Measurements from ENCODE around the gene BEX1.

Gene BEX1

DNA sequence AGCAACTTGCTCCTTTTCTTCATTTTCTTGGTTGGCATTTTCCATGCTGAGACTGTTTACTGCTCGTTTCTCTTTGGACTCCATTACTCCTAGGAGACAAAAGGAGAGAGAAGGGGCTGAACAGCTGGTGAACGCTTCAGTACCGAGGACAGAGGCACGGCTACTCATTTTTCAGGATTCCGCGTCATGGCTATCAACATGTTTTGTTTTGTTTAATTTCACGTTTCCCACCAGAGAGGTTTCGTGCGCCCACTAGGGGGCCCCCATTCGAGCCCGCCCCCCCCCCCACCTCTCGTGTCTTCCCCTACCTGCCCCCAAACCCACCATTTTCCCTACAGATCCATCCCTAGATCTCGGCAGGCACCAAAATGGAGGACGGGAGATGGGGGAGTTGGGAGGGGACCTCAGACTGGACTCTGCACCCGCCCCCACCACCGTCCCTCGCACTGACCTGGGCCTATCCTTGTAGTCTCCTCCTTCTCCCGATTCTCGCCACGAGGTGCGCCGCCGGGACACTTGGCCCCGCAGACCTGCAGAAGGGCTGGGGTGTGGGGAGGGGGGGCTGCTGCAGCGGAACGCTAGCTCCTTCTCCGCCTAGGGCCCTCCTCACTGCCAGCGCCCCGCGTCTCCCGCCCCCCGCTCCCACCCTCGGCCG lies 653 bp downstream of the BEX1 start:
- TF ChIP-seq SIN3A (IDR thresholded peaks at IDR 0.05; ENCODE audit: borderline replicate concordance, insufficient read depth, low read length), result no peak
- TF ChIP-seq, protein P1, sequence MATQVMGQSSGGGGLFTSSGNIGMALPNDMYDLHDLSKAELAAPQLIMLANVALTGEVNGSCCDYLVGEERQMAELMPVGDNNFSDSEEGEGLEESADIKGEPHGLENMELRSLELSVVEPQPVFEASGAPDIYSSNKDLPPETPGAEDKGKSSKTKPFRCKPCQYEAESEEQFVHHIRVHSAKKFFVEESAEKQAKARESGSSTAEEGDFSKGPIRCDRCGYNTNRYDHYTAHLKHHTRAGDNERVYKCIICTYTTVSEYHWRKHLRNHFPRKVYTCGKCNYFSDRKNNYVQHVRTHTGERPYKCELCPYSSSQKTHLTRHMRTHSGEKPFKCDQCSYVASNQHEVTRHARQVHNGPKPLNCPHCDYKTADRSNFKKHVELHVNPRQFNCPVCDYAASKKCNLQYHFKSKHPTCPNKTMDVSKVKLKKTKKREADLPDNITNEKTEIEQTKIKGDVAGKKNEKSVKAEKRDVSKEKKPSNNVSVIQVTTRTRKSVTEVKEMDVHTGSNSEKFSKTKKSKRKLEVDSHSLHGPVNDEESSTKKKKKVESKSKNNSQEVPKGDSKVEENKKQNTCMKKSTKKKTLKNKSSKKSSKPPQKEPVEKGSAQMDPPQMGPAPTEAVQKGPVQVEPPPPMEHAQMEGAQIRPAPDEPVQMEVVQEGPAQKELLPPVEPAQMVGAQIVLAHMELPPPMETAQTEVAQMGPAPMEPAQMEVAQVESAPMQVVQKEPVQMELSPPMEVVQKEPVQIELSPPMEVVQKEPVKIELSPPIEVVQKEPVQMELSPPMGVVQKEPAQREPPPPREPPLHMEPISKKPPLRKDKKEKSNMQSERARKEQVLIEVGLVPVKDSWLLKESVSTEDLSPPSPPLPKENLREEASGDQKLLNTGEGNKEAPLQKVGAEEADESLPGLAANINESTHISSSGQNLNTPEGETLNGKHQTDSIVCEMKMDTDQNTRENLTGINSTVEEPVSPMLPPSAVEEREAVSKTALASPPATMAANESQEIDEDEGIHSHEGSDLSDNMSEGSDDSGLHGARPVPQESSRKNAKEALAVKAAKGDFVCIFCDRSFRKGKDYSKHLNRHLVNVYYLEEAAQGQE (IDR thresholded peaks at IDR 0.05; ENCODE audit: insufficient read depth in 1 of 2, low read depth in 2 of 2, low read length in 2 of 2), result peak; percentile 78 to 93

GRCh38 chrX:103061486-103061885 lies 2.5 kb downstream of the BEX1 start:
- no peak for TF ChIP-seq FOXP2 (optimal IDR thresholded peaks at IDR 0.05; ENCODE audit: borderline replicate concordance, extremely low read depth, extremely low read length, insufficient read depth)
- TF ChIP-seq TAF1 (IDR thresholded peaks at IDR 0.05; ENCODE audit: borderline replicate concordance, insufficient read depth, low read length), result no peak
- TF ChIP-seq SIN3A (IDR thresholded peaks at IDR 0.05; ENCODE audit: borderline replicate concordance, insufficient read depth, low read length), result no peak
- TF ChIP-seq, protein P1 (IDR thresholded peaks at IDR 0.05; ENCODE audit: insufficient read depth in 1 of 2, low read depth in 2 of 2, low read length in 2 of 2), result no peak
- no peak for TF ChIP-seq POLR2AphosphoS5 (IDR thresholded peaks at IDR 0.05; ENCODE audit: low read depth, low read length)

DNA sequence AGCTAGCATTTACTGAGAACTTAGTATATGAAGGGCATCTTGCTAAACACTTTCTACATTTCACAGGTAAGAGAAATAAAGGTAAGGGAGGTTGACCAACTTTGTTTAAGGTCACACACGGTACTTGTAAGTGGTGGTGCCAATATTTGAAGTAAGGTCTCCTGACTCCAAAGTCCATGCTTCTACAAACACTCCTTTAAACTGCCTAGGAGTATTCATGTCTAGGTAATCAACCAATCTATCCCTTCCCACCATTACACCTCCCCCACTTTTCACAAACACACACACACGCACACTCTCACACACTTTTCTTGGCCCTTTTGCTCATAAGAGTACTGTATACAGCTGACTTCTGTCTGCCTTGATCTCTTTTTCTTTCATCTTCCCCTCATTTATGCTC lies 7.1 kb downstream of the BEX1 start:
- TF ChIP-seq POLR2AphosphoS5 (IDR thresholded peaks at IDR 0.05; ENCODE audit: low read depth, low read length), result no peak
- TF ChIP-seq SIN3A (IDR thresholded peaks at IDR 0.05; ENCODE audit: borderline replicate concordance, insufficient read depth, low read length), result no peak
- TF ChIP-seq TAF1 (IDR thresholded peaks at IDR 0.05; ENCODE audit: borderline replicate concordance, insufficient read depth, low read length), result no peak
- TF ChIP-seq, protein P1 (IDR thresholded peaks at IDR 0.05; ENCODE audit: insufficient read depth in 1 of 2, low read depth in 2 of 2, low read length in 2 of 2), result no peak
- TF ChIP-seq FOXP2 (optimal IDR thresholded peaks at IDR 0.05; ENCODE audit: borderline replicate concordance, extremely low read depth, extremely low read length, insufficient read depth), result no peak

DNA sequence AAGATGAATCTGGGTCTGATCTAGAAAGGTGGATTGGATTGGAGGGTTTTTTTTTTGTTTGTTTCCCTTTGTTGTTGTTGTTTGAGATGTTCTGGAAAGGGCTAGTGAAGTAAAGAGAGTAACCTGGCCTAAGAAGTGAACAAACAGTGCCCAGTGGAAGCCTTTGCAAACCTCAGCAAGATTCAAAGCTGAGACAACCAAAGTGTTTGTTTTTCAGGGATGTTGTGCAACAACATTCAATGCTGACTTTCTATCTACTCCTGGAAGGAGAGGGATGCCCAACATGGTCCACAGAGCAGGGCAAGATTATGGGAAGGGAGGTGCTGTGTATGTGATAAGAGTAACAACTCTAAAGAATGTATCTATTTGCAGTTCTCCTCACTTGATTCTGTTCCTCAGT lies 11.3 kb downstream of the BEX1 start:
- no peak for TF ChIP-seq SIN3A (IDR thresholded peaks at IDR 0.05; ENCODE audit: borderline replicate concordance, insufficient read depth, low read length)
- TF ChIP-seq, protein P1 (IDR thresholded peaks at IDR 0.05; ENCODE audit: insufficient read depth in 1 of 2, low read depth in 2 of 2, low read length in 2 of 2), result no peak
- no peak for TF ChIP-seq POLR2AphosphoS5 (IDR thresholded peaks at IDR 0.05; ENCODE audit: low read depth, low read length)
- TF ChIP-seq FOXP2 (optimal IDR thresholded peaks at IDR 0.05; ENCODE audit: borderline replicate concordance, extremely low read depth, extremely low read length, insufficient read depth), result no peak
- no peak for TF ChIP-seq TAF1 (IDR thresholded peaks at IDR 0.05; ENCODE audit: borderline replicate concordance, insufficient read depth, low read length)

Measured in PFSK-1 (cell line).